HG02759 (cell line): ENCODE data around the gene MCEE.
"Not testable (repeated sequence)": the region's sequence is repeated elsewhere in the genome, so short reads cannot be mapped to it uniquely, and the experiment has no call there.

ENCODE experiments used
- ATAC-seq: cut with Tn5 transposase; IDR thresholded peaks from one replicate; pipeline ENCODE4 v1.9.1; 2021; ENCODE audit warnings: mild to moderate bottlenecking, moderate library complexity; ENCODE audit not compliant: unreplicated experiment

The MCEE gene

GRCh38 chr2:71129114-71129901, 721 bp downstream of the MCEE start:
- no peak for ATAC-seq

- ATAC-seq: no peak
Measured at GRCh38 chr2:71126957-71127356, 3.1 kb downstream of the MCEE start.

- ATAC-seq: no peak
Measured at GRCh38 chr2:71125506-71126294, 4.3 kb downstream of the MCEE start.

GRCh38 chr2:71122387-71123298, 7.4 kb downstream of the MCEE start:
- no peak for ATAC-seq

- ATAC-seq: no peak
Measured at GRCh38 chr2:71121479-71121878, 8.6 kb downstream of the MCEE start.

- ATAC-seq: no peak
Measured at GRCh38 chr2:71120195-71120594, 9.8 kb downstream of the MCEE start.

- no peak for ATAC-seq
Measured at GRCh38 chr2:71117063-71117462, 13.0 kb downstream of the MCEE start.

- no peak for ATAC-seq
Measured at GRCh38 chr2:71113843-71114242, 16.2 kb downstream of the MCEE start.

GRCh38 chr2:71108091-71108490, 21.9 kb downstream of the MCEE start:
- ATAC-seq: no peak

- ATAC-seq: not testable (repeated sequence)
Measured at GRCh38 chr2:71106463-71106862, 23.6 kb downstream of the MCEE start.

- no peak for ATAC-seq
Measured at GRCh38 chr2:71103809-71104208, 26.2 kb downstream of the MCEE start.

- ATAC-seq: no peak
Measured at GRCh38 chr2:71102981-71103681, 26.9 kb downstream of the MCEE start.

- no peak for ATAC-seq
Measured at GRCh38 chr2:71101656-71102055, 28.4 kb downstream of the MCEE start.

GRCh38 chr2:71100195-71100964, 29.6 kb downstream of the MCEE start:
- peak; percentile 50 for ATAC-seq

- ATAC-seq: not testable (repeated sequence)
Measured at GRCh38 chr2:71092491-71093260, 37.4 kb downstream of the MCEE start.

GRCh38 chr2:71091808-71092207, 38.2 kb downstream of the MCEE start:
- ATAC-seq: not testable (repeated sequence)

GRCh38 chr2:71089475-71089874, 40.6 kb downstream of the MCEE start:
- ATAC-seq: not testable (repeated sequence)

- ATAC-seq: not testable (repeated sequence)
Measured at GRCh38 chr2:71085325-71086003, 44.6 kb downstream of the MCEE start.
